IMR-90 (cell line): ENCODE data around the gene SRCIN1. TPM values are rescaled to one million over a fixed set of nuclear protein-coding genes. Genes with fewer than 3 reads are reported as not detected.

Source experiments
- ATAC-seq: fragments of 200-7000 bp; cut with Tn5 transposase; 2 replicates; pipeline ENCODE4 v1.9.1; 2020; ENCODE audit warnings: low read depth, mild to moderate bottlenecking, moderate library complexity
- BruUV-seq: library from RNA; stranded (reverse); fragments of 400-500 nt; replicated peaks from 2 replicates; lab custom pipeline; 2021; lab: Mats Ljungman, UMichigan
- CTCF ChIA-PET: fragments of 300-600 bp; formaldehyde crosslinking; extraction: SDS; loops from one replicate; lab custom pipeline; 2021; ENCODE audit warnings: antibody characterized with exemption; lab: Yijun Ruan, JAX
- POLR2A ChIA-PET: fragments of 300-600 bp; sonication (Branson Sonifier 250); formaldehyde crosslinking; loops from one replicate; lab custom pipeline; 2022; ENCODE audit warnings: antibody characterized with exemption; ENCODE audit not compliant: unreplicated experiment; lab: Charles Lee
- DNase-seq: peaks from one replicate; pipeline ENCODE4 v3.0.0; 2013
- H2AFZ ChIP-seq: replicated peaks from 2 replicates; pipeline ENCODE3; 2013; ENCODE audit warnings: low read length, mild to moderate bottlenecking; ENCODE audit not compliant: poor library complexity
- H2AK5ac ChIP-seq: 2 replicates; pipeline ENCODE4 v1.6.1; 2013; ENCODE audit warnings: low read depth, low read length, inconsistent platforms
- H2AK9ac ChIP-seq: replicated peaks from 2 replicates; pipeline ENCODE3; 2013; ENCODE audit warnings: mild to moderate bottlenecking, low read depth, low read length, moderate library complexity; ENCODE audit not compliant: poor library complexity
- H2BK120ac ChIP-seq: 2 replicates; pipeline ENCODE4 v1.6.1; 2013; ENCODE audit warnings: low read depth, low read length, inconsistent platforms
- H2BK15ac ChIP-seq: 3 replicates; pipeline ENCODE4 v1.6.1; 2013; ENCODE audit warnings: low read depth, low read length, inconsistent platforms
- H2BK20ac ChIP-seq: 2 replicates; pipeline ENCODE4 v1.6.1; 2013; ENCODE audit warnings: low read depth, mild to moderate bottlenecking, inconsistent platforms, low read length, moderate library complexity
- H2BK5ac ChIP-seq: 2 replicates; pipeline ENCODE4 v1.6.1; 2013; ENCODE audit warnings: mild to moderate bottlenecking, low read depth, low read length, inconsistent platforms; ENCODE audit not compliant: poor library complexity, severe bottlenecking
- H3K14ac ChIP-seq: replicated peaks from 2 replicates; pipeline ENCODE4 v1.6.1; 2013; ENCODE audit warnings: low read depth, low read length, inconsistent platforms
- H3K18ac ChIP-seq: 2 replicates; pipeline ENCODE4 v1.6.1; 2013; ENCODE audit warnings: low read depth, low read length, control low read depth
- H3K23ac ChIP-seq: 2 replicates; pipeline ENCODE4 v1.6.1; 2013; ENCODE audit warnings: low read depth, low read length, inconsistent platforms
- H3K27ac ChIP-seq: 2 replicates; pipeline ENCODE4 v1.5.1; 2013; ENCODE audit warnings: mild to moderate bottlenecking, control low read depth, low read length; ENCODE audit not compliant: insufficient read depth
- H3K27me3 ChIP-seq: 2 replicates; pipeline ENCODE4 v1.6.1; 2013; ENCODE audit warnings: low read length; ENCODE audit not compliant: control insufficient read depth, insufficient read depth
- H3K36me3 ChIP-seq: 2 replicates; pipeline ENCODE4 v1.6.1; 2013; ENCODE audit warnings: low read length, mixed read lengths; ENCODE audit not compliant: control insufficient read depth, insufficient read depth
- H3K4ac ChIP-seq: 2 replicates; pipeline ENCODE4 v1.6.1; 2013; ENCODE audit warnings: low read depth, low read length, inconsistent platforms
- H3K4me1 ChIP-seq: 2 replicates; pipeline ENCODE4 v1.6.1; 2013; ENCODE audit warnings: low read length, mixed read lengths; ENCODE audit not compliant: control insufficient read depth, insufficient read depth
- H3K4me2 ChIP-seq: 2 replicates; pipeline ENCODE4 v1.6.1; 2013; ENCODE audit warnings: low read depth, mild to moderate bottlenecking, control low read depth, low read length, moderate library complexity
- H3K4me3 ChIP-seq: 2 replicates; pipeline ENCODE4 v1.5.1; 2013; ENCODE audit warnings: low read depth, mild to moderate bottlenecking, control low read depth, low read length, moderate library complexity; ENCODE audit not compliant: insufficient read depth
- H3K56ac ChIP-seq: 2 replicates; pipeline ENCODE4 v1.6.1; 2013; ENCODE audit warnings: low read length, inconsistent platforms; ENCODE audit not compliant: insufficient read depth; ENCODE audit errors: extremely low read depth
- H3K79me1 ChIP-seq, 2 experiments: 2 replicates each; pipeline ENCODE4 v1.6.1; 2013; ENCODE audit warnings: low read length in 2 of 2, inconsistent platforms in 1 of 2, low read depth in 1 of 2
- H3K9ac ChIP-seq: 2 replicates; pipeline ENCODE4 v1.6.1; 2013; ENCODE audit warnings: low read depth, low read length, control low read depth
- H3K9me1 ChIP-seq: 2 replicates; pipeline ENCODE4 v1.6.1; 2013; ENCODE audit warnings: low read length, inconsistent platforms; ENCODE audit not compliant: insufficient read depth
- H3K9me3 ChIP-seq: 2 replicates; pipeline ENCODE4 v1.6.1; 2013; ENCODE audit warnings: low read length; ENCODE audit not compliant: control insufficient read depth, insufficient read depth
- H4K20me1 ChIP-seq: 2 replicates; pipeline ENCODE4 v1.6.1; 2013; ENCODE audit warnings: low read length, inconsistent platforms; ENCODE audit not compliant: insufficient read depth
- H4K5ac ChIP-seq: 2 replicates; pipeline ENCODE4 v1.6.1; 2013; ENCODE audit warnings: mild to moderate bottlenecking, low read depth, low read length, control low read depth
- H4K8ac ChIP-seq, 2 experiments: 2 replicates each; pipeline ENCODE4 v1.6.1; 2013; ENCODE audit warnings: low read depth in 2 of 2, low read length in 2 of 2, control low read depth in 1 of 2, inconsistent platforms in 1 of 2
- H4K91ac ChIP-seq: 2 replicates; pipeline ENCODE4 v1.6.1; 2013; ENCODE audit warnings: low read depth, low read length, inconsistent platforms; ENCODE audit not compliant: insufficient read depth
- BHLHE40 ChIP-seq: fragments of 150-350 bp; IDR thresholded peaks from 2 replicates; pipeline ENCODE4 v1.6.1; 2016; ENCODE audit warnings: mild to moderate bottlenecking, low read depth, low read length
- MAZ ChIP-seq: IDR thresholded peaks from 2 replicates; pipeline ENCODE4 v1.6.1; 2012; ENCODE audit warnings: low read depth, mild to moderate bottlenecking, low read length, improper control_type of control experiment, moderate library complexity, borderline replicate concordance
- POLR2A ChIP-seq: IDR thresholded peaks from 2 replicates; pipeline ENCODE4 v1.6.1; 2012; ENCODE audit warnings: mild to moderate bottlenecking, low read depth, low read length
- RAD21 ChIP-seq: IDR thresholded peaks from 2 replicates; pipeline ENCODE4 v1.6.1; 2012; ENCODE audit warnings: low read length, improper control_type of control experiment
- RCOR1 ChIP-seq: IDR thresholded peaks from 2 replicates; pipeline ENCODE4 v1.6.1; 2012; ENCODE audit warnings: mild to moderate bottlenecking, low read length, improper control_type of control experiment; ENCODE audit not compliant: insufficient replicate concordance
- RFX5 ChIP-seq: IDR thresholded peaks from 2 replicates; pipeline ENCODE4 v1.8.0; 2012; ENCODE audit warnings: low read depth, mild to moderate bottlenecking, low read length, moderate library complexity
- SMC3 ChIP-seq: fragments of 150-350 bp; IDR thresholded peaks from 2 replicates; pipeline ENCODE4 v1.6.1; 2016; ENCODE audit warnings: low read depth, mild to moderate bottlenecking, antibody characterized with exemption, low read length, moderate library complexity
- WGBS, 2 experiments: methylation state at CpG; one replicate each; pipeline versions ENCODE4 v1.1.5 to v1.1.7; 2013; ENCODE audit warnings: missing lambda C conversion rate in 2 of 2; ENCODE audit not compliant: insufficient read length in 1 of 2; ENCODE audit errors: extremely low coverage in 2 of 2; 5-methylcytosine and 5-hydroxymethylcytosine counted together
- dilution Hi-C: fragments of 300-500 bp; cut with HindIII; formaldehyde crosslinking; loops from one replicate; pipeline ENCODE4 v1.14.3; 2018; ENCODE audit warnings: low sequenced_read_pairs; ENCODE audit not compliant: unreplicated experiment
- in situ Hi-C: fragments of 300-500 bp; cut with MboI; formaldehyde crosslinking; loops from 3 replicates; pipeline ENCODE4 v1.14.3; 2019; ENCODE audit warnings: low sequenced_read_pairs, inconsistent platforms, mixed read lengths
- intact Hi-C: fragments of 100-400 bp; cut with micrococcal nuclease; formaldehyde crosslinking; loops from 2 replicates; pipeline ENCODE4 v1.10.0; 2022
- polyA plus RNA-seq, 3 experiments: library from polyadenylated mRNA; depleted of rRNA; stranded (reverse); fragments of >200 nt; gene quantifications; 2 replicates each; pipeline ENCODE4 v1.2.3, GENCODE V29; 2012; ENCODE audit warnings: low replicate concordance in 1 of 3
- total RNA-seq: library from RNA; depleted of rRNA; stranded (reverse); fragments of >200 nt; gene quantifications from 2 replicates; pipeline ENCODE4 v1.2.3, GENCODE V29; 2012
- TF ChIP-seq, protein P1 (sequence below): conservative IDR thresholded peaks from 2 replicates; pipeline ENCODE4 v1.5.1; 2012; ENCODE audit warnings: mild to moderate bottlenecking, low read depth, low read length, improper control_type of control experiment

Gene SRCIN1
- total and polyA plus RNA-seq, 2 of the 4 experiments (the other 2 are of a cell fraction), result not detected

DNA sequence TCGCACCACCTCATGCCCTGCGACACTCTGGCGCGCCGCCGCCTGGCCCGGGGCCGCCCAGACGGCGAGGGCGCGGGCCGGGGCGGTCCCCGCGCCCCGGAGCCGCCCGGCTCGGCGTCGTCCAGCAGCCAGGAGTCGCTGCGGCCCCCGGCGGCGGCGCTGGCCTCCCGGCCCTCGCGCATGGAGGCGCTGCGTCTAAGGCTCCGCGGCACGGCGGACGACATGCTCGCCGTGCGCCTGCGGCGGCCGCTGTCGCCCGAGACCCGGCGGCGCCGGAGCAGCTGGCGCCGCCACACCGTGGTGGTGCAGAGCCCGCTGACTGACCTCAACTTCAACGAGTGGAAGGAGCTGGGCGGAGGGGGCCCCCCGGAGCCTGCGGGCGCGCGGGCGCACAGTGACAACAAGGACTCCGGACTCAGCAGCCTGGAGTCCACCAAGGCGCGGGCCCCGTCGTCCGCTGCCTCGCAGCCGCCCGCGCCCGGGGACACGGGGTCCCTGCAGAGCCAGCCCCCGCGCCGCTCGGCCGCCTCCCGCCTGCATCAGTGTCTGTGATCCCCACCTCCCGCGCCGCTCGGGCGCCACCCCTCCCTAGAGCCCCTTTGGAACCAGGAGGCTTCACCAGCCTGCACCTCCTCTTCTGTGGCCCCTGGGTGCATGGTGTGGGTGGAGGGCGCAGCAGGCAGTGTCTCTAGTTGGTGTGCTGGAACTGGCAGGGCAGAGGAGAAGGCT, 95.2 kb downstream of the SRCIN1 start:
- H3K9me1 ChIP-seq, result peaks cover 25% of the 10 kb centered on the region
- H2AK5ac ChIP-seq, result peak overlapping the region; percentile 1; the same call in 1 of the 2 replicates
- H3K4me3 ChIP-seq, result no peak overlapping the region
- no peaks in the 10 kb centered on the region for H3K27me3 ChIP-seq
- no peak overlapping the region for H2BK5ac ChIP-seq
- peak overlapping the region; percentile 75 for H2AK9ac ChIP-seq
- no peak overlapping the region for H3K18ac ChIP-seq
- H3K4me2 ChIP-seq, result no peak overlapping the region
- in situ Hi-C loops, result no loop called here
- H3K79me1 ChIP-seq, result peaks cover 2 to 35% of the 10 kb centered on the region in 2 experiments; a peak in 2 of 4 replicates
- H3K23ac ChIP-seq, result 0 out of 2 replicates have a peak overlapping the region, but pooled peaks have one; percentile 0
- ATAC-seq, result peak; percentile 13
- H2BK15ac ChIP-seq, result no peak overlapping the region
- no peak overlapping the region for H4K91ac ChIP-seq
- no peak overlapping the region for H3K9ac ChIP-seq
- H4K20me1 ChIP-seq, result peaks cover 52% of the 10 kb centered on the region
- H3K14ac ChIP-seq, result no peak overlapping the region
- TF ChIP-seq RFX5 (no peak), RCOR1 (no peak), BHLHE40 (no peak), SMC3 (no peak), POLR2A (no peak), MAZ (no peak), RAD21 (no peak)
- TF ChIP-seq, protein P1, sequence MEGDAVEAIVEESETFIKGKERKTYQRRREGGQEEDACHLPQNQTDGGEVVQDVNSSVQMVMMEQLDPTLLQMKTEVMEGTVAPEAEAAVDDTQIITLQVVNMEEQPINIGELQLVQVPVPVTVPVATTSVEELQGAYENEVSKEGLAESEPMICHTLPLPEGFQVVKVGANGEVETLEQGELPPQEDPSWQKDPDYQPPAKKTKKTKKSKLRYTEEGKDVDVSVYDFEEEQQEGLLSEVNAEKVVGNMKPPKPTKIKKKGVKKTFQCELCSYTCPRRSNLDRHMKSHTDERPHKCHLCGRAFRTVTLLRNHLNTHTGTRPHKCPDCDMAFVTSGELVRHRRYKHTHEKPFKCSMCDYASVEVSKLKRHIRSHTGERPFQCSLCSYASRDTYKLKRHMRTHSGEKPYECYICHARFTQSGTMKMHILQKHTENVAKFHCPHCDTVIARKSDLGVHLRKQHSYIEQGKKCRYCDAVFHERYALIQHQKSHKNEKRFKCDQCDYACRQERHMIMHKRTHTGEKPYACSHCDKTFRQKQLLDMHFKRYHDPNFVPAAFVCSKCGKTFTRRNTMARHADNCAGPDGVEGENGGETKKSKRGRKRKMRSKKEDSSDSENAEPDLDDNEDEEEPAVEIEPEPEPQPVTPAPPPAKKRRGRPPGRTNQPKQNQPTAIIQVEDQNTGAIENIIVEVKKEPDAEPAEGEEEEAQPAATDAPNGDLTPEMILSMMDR, result no peak; the same call in 1 of the 2 replicates
- H3K56ac ChIP-seq, result no peak overlapping the region
- H3K9me3 ChIP-seq, result no peaks in the 10 kb centered on the region
- dilution Hi-C loops, result no loop called here
- H2BK120ac ChIP-seq, result no peak overlapping the region
- intact Hi-C loops, result loop anchor here (1.0 to 5.0 kb wide), 2 partner anchors 27 to 157 kb away; no protein-coding TSS in a partner anchor
- no peak overlapping the region for H4K5ac ChIP-seq
- WGBS, 2 experiments, result 16% methylated on average over 51 of the region's 86 CpGs; no CpG with 5 or more reads in 1 of the 2 experiments
- H4K8ac ChIP-seq, result no peak overlapping the region
- ChIA-PET CTCF (no interaction called here), POLR2A (no interaction called here)
- no peak overlapping the region for H2BK20ac ChIP-seq
- no peak overlapping the region for H3K27ac ChIP-seq
- peaks cover 21% of the 10 kb centered on the region for H3K36me3 ChIP-seq
- H3K4ac ChIP-seq, result no peak overlapping the region
- no peak for DNase-seq
- H3K4me1 ChIP-seq, result peaks cover 12% of the 10 kb centered on the region
- H2AFZ ChIP-seq, result peak overlapping the region; percentile 54
- BruUV-seq, result no TSS peak
